Ammon's horn (tissue), 1 donor: Measurements from ENCODE around the gene CAPN10.

Experiments used
- DNase-seq: peaks from one replicate; pipeline ENCODE4 v3.0.0-alpha.2; 2016; ENCODE audit warnings: low spot score

Gene CAPN10

GRCh38 chr2:240638512-240639160, 52.1 kb downstream of the CAPN10 start:
- DNase-seq: peak; percentile 35

- DNase-seq: no peak
Measured at GRCh38 chr2:240639566-240639965, 53.0 kb downstream of the CAPN10 start.

- DNase-seq: no peak
Measured at GRCh38 chr2:240640939-240641338, 54.4 kb downstream of the CAPN10 start.

GRCh38 chr2:240642061-240642805, 55.7 kb downstream of the CAPN10 start:
- DNase-seq: no peak

GRCh38 chr2:240642806-240643092, 56.2 kb downstream of the CAPN10 start:
- DNase-seq: no peak

GRCh38 chr2:240643093-240643810, 56.7 kb downstream of the CAPN10 start:
- no peak for DNase-seq

- DNase-seq: no peak
Measured at GRCh38 chr2:240643811-240644150, 57.2 kb downstream of the CAPN10 start.

GRCh38 chr2:240644171-240644651, 57.7 kb downstream of the CAPN10 start:
- DNase-seq: no peak

GRCh38 chr2:240644859-240645301, 58.3 kb downstream of the CAPN10 start:
- no peak for DNase-seq

- DNase-seq: no peak
Measured at GRCh38 chr2:240645346-240645745, 58.8 kb downstream of the CAPN10 start.

GRCh38 chr2:240645801-240646175, 59.3 kb downstream of the CAPN10 start:
- no peak for DNase-seq

- no peak for DNase-seq
Measured at GRCh38 chr2:240646176-240646899, 59.8 kb downstream of the CAPN10 start.

GRCh38 chr2:240646900-240647502, 60.5 kb downstream of the CAPN10 start:
- no peak for DNase-seq

GRCh38 chr2:240647503-240648154, 61.1 kb downstream of the CAPN10 start:
- no peak for DNase-seq

- DNase-seq: no peak
Measured at GRCh38 chr2:240648155-240648649, 61.7 kb downstream of the CAPN10 start.
